ENCODE data around the gene CYFIP2.
"Not testable (repeated sequence)": the region's sequence is repeated elsewhere in the genome, so short reads cannot be mapped to it uniquely, and the experiment has no call there.

The CYFIP2 gene

GRCh38 chr5:157265714-157266285, at the start of gene CYFIP2:
TSS of gene CYFIP2 (plus strand) at chr5:157266123. CDS start at chr5:157285362, 19,239 bp downstream.
- DNase-seq = peak; percentile 26 to 36

GRCh38 chr5:157216391-157217142, 49.4 kb upstream of the CYFIP2 start:
- DNase-seq = no peak

- no peak for DNase-seq
Observed at GRCh38 chr5:157217289-157218024, 48.5 kb upstream of the CYFIP2 start.

GRCh38 chr5:157219491-157220271, 46.2 kb upstream of the CYFIP2 start:
- no peak for DNase-seq

- no peak for DNase-seq
Observed at GRCh38 chr5:157221959-157222358, 44.0 kb upstream of the CYFIP2 start.

GRCh38 chr5:157222506-157223230, 43.3 kb upstream of the CYFIP2 start:
- DNase-seq = no peak

- no peak for DNase-seq
Observed at GRCh38 chr5:157225469-157226422, 40.2 kb upstream of the CYFIP2 start.

- DNase-seq = no peak
Observed at GRCh38 chr5:157230610-157231009, 35.3 kb upstream of the CYFIP2 start.

- no peak for DNase-seq
Observed at GRCh38 chr5:157232706-157233105, 33.2 kb upstream of the CYFIP2 start.

- DNase-seq = no peak
Observed at GRCh38 chr5:157233515-157233914, 32.4 kb upstream of the CYFIP2 start.

- no peak for DNase-seq
Observed at GRCh38 chr5:157236423-157236822, 29.5 kb upstream of the CYFIP2 start.

- no peak for DNase-seq
Observed at GRCh38 chr5:157241483-157241882, 24.4 kb upstream of the CYFIP2 start.

- DNase-seq = not testable (repeated sequence)
Observed at GRCh38 chr5:157244704-157245103, 21.2 kb upstream of the CYFIP2 start.

- DNase-seq = peak in 1 of 2 experiments; percentile 3
Observed at GRCh38 chr5:157245476-157245875, 20.4 kb upstream of the CYFIP2 start.

- DNase-seq = no peak
Observed at GRCh38 chr5:157245886-157246285, 20.0 kb upstream of the CYFIP2 start.

GRCh38 chr5:157247267-157247666, 18.7 kb upstream of the CYFIP2 start:
- no peak for DNase-seq

- DNase-seq = no peak
Observed at GRCh38 chr5:157248821-157249470, 17.0 kb upstream of the CYFIP2 start.

GRCh38 chr5:157252711-157253465, 13.0 kb upstream of the CYFIP2 start:
- DNase-seq = no peak

GRCh38 chr5:157253547-157253946, 12.4 kb upstream of the CYFIP2 start:
- peak in 1 of 2 experiments; percentile 2 for DNase-seq

GRCh38 chr5:157258450-157258849, 7.5 kb upstream of the CYFIP2 start:
- DNase-seq = no peak

All from NCI-H1930 (cell line).